Epithelial cell of esophagus (primary cell): ENCODE data around the gene ADD3.

Experiments used
- DNase-seq: peaks from one replicate; pipeline ENCODE4 v3.0.0; 2010; ENCODE audit warnings: low read depth
- H3K4me3 ChIP-seq: 2 replicates; pipeline ENCODE4 v1.5.1; 2011; ENCODE audit warnings: mild to moderate bottlenecking, low read length, control low read depth
- TF ChIP-seq, protein P1 (sequence below): IDR thresholded peaks from 2 replicates; pipeline ENCODE4 v1.5.1; 2011; ENCODE audit warnings: low read depth, mild to moderate bottlenecking, low read length, control low read depth, inconsistent platforms; ENCODE audit not compliant: insufficient read depth; ENCODE audit errors: missing control alignments

The ADD3 gene

DNA sequence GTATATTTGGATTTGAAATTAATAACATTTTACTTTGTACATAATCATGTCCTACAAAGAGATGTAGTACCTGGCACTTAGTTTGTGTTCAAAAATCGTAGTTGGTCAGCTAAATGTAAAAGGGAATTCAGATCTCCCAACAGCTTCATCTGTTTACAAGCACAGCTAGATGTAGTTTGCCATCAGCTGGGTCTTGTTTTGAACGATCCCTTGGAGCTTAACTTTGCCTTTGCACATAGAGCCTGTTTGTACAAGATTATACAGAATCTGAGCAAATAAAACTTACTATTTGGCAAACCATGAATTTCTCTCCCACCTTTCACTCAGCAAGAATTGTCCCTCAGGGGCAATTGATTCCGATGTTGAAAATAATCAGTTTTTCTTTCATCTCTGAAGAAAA is 36.1 kb upstream of the ADD3 start:
- no peak for DNase-seq
- no peak overlapping the region for H3K4me3 ChIP-seq
- TF ChIP-seq, protein P1, sequence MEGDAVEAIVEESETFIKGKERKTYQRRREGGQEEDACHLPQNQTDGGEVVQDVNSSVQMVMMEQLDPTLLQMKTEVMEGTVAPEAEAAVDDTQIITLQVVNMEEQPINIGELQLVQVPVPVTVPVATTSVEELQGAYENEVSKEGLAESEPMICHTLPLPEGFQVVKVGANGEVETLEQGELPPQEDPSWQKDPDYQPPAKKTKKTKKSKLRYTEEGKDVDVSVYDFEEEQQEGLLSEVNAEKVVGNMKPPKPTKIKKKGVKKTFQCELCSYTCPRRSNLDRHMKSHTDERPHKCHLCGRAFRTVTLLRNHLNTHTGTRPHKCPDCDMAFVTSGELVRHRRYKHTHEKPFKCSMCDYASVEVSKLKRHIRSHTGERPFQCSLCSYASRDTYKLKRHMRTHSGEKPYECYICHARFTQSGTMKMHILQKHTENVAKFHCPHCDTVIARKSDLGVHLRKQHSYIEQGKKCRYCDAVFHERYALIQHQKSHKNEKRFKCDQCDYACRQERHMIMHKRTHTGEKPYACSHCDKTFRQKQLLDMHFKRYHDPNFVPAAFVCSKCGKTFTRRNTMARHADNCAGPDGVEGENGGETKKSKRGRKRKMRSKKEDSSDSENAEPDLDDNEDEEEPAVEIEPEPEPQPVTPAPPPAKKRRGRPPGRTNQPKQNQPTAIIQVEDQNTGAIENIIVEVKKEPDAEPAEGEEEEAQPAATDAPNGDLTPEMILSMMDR = no peak

DNA sequence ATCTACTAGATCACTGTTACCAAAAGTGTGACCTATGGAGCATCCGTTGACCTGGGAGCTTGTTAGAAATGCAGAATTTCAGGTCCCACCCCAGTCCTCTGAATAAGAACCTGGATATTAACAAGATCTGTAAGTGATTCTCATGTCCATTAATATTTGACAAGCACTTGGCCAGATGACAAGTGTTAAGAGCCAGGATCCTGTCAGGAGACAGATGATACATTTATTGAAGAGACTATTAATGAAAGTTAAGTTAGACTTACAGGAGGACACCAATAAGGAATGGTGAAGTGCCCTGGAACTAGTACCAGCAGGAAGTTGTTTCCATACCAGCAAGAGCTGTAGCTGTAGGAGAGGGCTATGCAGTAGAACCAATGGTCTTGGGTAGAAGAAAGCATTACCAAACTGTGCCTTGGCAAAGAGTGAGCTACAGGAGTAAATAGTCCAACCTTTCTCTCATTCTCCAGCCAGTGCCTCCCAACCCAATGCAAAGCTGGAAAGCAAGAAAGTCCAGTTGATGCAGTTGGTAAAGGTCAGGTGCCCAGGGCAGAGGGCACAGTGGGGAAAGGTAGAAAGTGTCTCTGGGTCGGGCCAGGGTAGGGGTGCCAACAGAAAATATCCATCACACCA is 35.3 kb upstream of the ADD3 start:
- TF ChIP-seq, protein P1 = no peak
- no peak for DNase-seq
- no peak overlapping the region for H3K4me3 ChIP-seq

DNA sequence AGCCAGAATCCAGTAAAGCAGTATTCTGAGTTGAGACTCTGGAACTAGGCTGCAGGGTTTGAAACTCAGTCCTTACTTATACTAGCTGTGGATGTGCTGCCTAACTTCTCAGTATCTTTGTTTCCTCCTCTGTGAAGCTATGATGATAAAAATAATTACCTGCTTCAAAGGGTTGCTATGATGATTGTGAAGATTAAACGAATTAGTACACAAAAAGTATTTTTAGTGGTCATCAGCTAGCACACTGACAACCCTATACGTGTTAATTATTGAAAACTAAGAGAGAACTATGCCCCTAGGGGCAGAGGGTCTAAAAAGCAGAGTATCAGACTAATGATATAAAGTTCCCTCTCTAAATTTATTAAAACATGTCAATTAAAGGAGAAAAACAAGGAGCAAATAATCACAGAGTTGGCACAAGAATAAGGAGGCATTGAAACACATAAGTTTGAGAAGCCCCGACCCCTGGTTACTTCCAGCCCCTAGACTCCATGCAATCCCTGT is 34.4 kb upstream of the ADD3 start:
- H3K4me3 ChIP-seq = no peak overlapping the region
- TF ChIP-seq, protein P1 = no peak
- no peak for DNase-seq

DNA sequence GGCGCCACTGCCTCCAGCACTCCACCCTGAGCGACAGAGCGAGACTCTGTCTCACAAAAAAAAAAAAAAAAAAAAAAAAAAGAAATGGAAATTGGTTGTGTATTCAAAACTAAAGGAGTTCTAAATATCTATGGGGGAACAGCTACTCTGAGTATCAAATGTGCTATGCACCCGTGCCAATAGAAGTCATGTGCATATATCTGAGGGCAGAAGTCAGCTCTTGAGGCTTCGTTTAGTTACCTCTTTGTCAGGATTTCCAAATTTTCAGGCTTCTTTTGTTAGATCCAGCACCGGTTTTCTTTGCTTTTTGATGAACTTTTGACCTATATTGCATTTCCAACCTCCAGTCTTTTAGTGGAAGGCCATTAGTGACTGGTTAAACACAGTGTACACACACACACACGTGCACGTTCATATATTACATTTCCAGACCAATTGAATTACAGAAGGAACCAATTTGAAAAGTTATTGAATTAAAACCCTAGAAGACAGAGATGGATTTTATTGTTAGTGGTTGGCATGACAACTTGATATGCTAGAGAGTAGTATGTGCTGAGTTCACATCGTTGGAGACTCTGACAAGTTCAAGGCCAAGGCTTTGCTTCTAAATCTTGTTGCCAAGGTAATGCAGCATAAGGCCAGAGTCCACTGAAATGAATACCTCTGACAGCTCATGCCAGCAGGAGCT is 33.1 kb upstream of the ADD3 start:
- TF ChIP-seq, protein P1 = no peak
- no peak overlapping the region for H3K4me3 ChIP-seq
- DNase-seq = no peak

DNA sequence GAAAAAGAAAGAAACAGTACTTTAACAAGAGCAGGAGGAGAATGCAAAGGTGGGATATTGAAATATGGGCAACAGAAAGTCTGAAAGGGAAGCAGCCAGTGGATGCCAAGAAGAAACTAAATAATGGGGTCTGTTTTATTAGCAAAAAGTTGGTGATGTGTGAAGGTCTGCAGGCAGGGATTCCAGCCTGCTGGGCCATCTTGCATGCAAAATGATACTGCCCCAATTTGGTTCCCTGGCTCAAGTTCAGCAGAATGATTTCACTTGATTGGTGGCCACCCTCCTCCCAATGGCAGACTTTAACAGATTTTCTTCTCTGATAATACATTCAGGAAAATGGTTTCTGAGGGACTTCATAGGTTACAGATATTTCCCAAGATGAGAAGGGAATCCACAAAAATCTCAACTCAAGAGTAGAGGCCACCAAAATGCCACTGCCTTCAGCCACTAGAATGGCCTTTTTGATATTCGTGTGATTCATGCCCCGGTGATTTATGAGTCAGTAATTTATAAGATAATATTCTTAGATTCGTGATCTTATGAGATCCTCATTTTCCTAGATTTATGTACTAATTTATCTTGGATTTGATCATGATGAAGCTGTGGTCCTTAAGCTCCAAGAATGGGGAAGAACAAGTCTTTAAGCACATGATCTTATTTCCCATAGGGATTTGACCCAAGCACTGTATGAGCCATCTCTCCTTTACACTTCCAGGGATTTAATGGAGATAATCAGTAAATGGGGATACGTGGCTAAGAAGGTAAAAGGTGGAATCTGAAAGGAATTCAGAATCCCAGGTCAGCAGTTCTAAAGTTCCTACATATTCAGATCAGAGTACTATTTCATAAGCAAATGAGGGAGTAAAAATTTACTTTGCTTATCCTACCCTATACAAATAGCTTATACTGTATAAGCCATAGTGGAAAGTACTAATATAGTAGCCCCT is 32.3 kb upstream of the ADD3 start:
- H3K4me3 ChIP-seq = no peak overlapping the region
- no peak for DNase-seq
- TF ChIP-seq, protein P1 = no peak

DNA sequence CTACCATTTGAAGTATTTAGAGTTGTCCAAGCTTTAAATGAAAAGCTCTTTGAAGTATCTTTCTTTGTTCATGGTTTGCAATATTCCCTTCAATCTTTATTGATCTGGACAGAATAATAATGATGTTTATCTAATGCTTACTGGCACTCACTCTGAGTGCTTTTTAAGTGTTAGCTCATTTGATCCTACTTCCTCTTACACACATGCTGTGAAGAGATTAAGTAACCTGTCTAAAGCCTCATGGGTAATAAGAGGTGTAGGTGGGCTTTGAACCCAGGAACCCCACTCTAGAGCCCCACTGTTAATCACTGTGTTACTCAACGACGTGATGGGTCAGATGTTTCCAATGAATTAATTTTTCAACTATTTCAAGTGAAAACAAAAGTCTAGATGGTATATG is 31.1 kb upstream of the ADD3 start:
- DNase-seq = no peak
- TF ChIP-seq, protein P1 = no peak
- H3K4me3 ChIP-seq = no peak overlapping the region
